Lung (tissue), 16 donors: ENCODE data around the gene LRRC74A. TPM values are rescaled to one million over a fixed set of nuclear protein-coding genes. Genes with fewer than 3 reads are reported as not detected.

ENCODE experiments used
- ATAC-seq: fragments of 200-7000 bp; cut with Tn5 transposase; one replicate; pipeline ENCODE4 v1.9.1; 2020; ENCODE audit warnings: moderate number of reproducible peaks; ENCODE audit not compliant: insufficient read depth, low FRiP score
- DNase-seq, 3 donors: peaks; one replicate each; pipeline ENCODE4 v3.0.0-alpha.2; 2013 to 2017
- H3K27ac ChIP-seq, 2 donors: one replicate each; pipeline ENCODE4 v1.5.1; 2013; ENCODE audit warnings: mild to moderate bottlenecking in 2 of 2, moderate library complexity in 2 of 2, control low read depth in 1 of 2, inconsistent platforms in 1 of 2, low read depth in 1 of 2, low read length in 1 of 2
- H3K27me3 ChIP-seq, 3 donors: one replicate each; pipeline ENCODE4 v1.5.1; 2013; ENCODE audit warnings: low read length in 2 of 3; ENCODE audit not compliant: control insufficient read depth in 3 of 3, insufficient read depth in 3 of 3
- H3K36me3 ChIP-seq, 4 donors: one replicate each; pipeline ENCODE4 v1.5.1; 2013; ENCODE audit warnings: low read length in 4 of 4, mild to moderate bottlenecking in 1 of 4, moderate library complexity in 1 of 4; ENCODE audit not compliant: control insufficient read depth in 4 of 4, insufficient read depth in 4 of 4
- H3K4me1 ChIP-seq, 5 donors: one replicate each; pipeline ENCODE4 v1.5.1; 2013; ENCODE audit warnings: low read length in 5 of 5, mild to moderate bottlenecking in 2 of 5, moderate library complexity in 1 of 5; ENCODE audit not compliant: control insufficient read depth in 5 of 5, insufficient read depth in 5 of 5
- H3K4me3 ChIP-seq: one replicate; pipeline ENCODE4 v1.5.1; 2013; ENCODE audit warnings: mild to moderate bottlenecking, control low read depth, moderate library complexity
- H3K9ac ChIP-seq, 2 donors: one replicate each; pipeline ENCODE4 v1.5.1; 2013; ENCODE audit warnings: low read length in 2 of 2, control low read depth in 1 of 2; ENCODE audit not compliant: insufficient read depth in 1 of 2
- H3K9me3 ChIP-seq, 4 donors: one replicate each; pipeline ENCODE4 v1.5.1; 2013; ENCODE audit warnings: low read length in 3 of 4, mild to moderate bottlenecking in 1 of 4, moderate library complexity in 1 of 4; ENCODE audit not compliant: control insufficient read depth in 4 of 4, insufficient read depth in 3 of 4
- WGBS, 2 donors: extraction: QIAGEN DNeasy Blood & Tissue Kit; methylation state at CpG; one replicate each; pipeline ENCODE4 v1.1.7; 2013; 5-methylcytosine and 5-hydroxymethylcytosine counted together
- long read RNA-seq, 5 donors: transcript quantifications; one replicate each; lab custom pipeline, GENCODE V29; 2026
- polyA plus RNA-seq, 2 donors: library from polyadenylated mRNA; stranded (reverse); fragments of 200-250 nt; gene quantifications; one replicate each; pipeline ENCODE4 v1.2.1, GENCODE V29; 2013
- total RNA-seq, 2 donors: library from RNA; depleted of rRNA in 1 of 2; stranded (reverse); fragments of >200 nt in 1 of 2; gene quantifications; one replicate each; pipeline ENCODE4 v1.2.1, GENCODE V29; 2014 to 2021
- TF ChIP-seq, protein P1 (sequence below): IDR thresholded peaks from 2 replicates; pipeline ENCODE4 v1.5.1; 2012; ENCODE audit warnings: mild to moderate bottlenecking; ENCODE audit errors: control extremely low read depth, extremely low read depth
- donor health status: control.
- donor health status: control.
- donor health status: Bipolar disorder and iron deficiency.
- donor health status: healthy.
- donor health status: DM: yes; HTN: yes; CAD: no.

LRRC74A gene
- total RNA-seq = not detected
- polyA plus RNA-seq = not detected
- long read RNA-seq, donor 1 = 0 reads
- long read RNA-seq, donor 2 = 0 reads
- long read RNA-seq, donor 3 = 0 reads
- long read RNA-seq, donor 4 = 0 reads
- long read RNA-seq, donor 5 = 0 reads

DNA sequence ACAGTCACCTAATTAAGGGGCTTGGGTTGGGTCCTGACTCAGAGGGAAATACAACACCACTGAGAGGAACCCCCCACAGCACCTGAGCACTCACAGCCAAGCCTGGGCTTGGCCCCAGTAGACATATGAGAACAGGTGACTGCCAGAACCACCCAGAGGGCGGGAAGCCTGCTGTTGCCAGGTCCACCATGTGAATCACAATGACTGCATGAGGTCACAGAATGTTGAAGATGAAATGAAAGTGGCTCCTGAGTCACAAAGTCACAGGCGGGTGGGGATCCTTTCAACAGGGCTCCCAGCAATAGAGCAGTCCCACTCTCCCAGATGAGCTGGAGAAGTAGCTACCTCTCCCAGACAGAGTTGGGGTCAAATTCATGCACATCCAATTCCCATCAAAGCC lies at the start of gene LRRC74A:
LRRC74A (plus strand) TSS at position 287 of the 400 bp plus-strand sequence. CDS start 290 bp downstream, outside the sequence.
- TF ChIP-seq, protein P1, sequence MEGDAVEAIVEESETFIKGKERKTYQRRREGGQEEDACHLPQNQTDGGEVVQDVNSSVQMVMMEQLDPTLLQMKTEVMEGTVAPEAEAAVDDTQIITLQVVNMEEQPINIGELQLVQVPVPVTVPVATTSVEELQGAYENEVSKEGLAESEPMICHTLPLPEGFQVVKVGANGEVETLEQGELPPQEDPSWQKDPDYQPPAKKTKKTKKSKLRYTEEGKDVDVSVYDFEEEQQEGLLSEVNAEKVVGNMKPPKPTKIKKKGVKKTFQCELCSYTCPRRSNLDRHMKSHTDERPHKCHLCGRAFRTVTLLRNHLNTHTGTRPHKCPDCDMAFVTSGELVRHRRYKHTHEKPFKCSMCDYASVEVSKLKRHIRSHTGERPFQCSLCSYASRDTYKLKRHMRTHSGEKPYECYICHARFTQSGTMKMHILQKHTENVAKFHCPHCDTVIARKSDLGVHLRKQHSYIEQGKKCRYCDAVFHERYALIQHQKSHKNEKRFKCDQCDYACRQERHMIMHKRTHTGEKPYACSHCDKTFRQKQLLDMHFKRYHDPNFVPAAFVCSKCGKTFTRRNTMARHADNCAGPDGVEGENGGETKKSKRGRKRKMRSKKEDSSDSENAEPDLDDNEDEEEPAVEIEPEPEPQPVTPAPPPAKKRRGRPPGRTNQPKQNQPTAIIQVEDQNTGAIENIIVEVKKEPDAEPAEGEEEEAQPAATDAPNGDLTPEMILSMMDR = no peak
- no peak for DNase-seq
- Histone ChIP-seq H3K27me3 (no peaks in the 10 kb centered on the region), H3K4me1 (no peaks in the 10 kb centered on the region), H3K36me3 (no peaks in the 10 kb centered on the region), H3K9me3 (no peaks in the 10 kb centered on the region), H3K9ac (no peak within 1 kb of the TSS), H3K27ac (no peak within 1 kb of the TSS), H3K4me3 (no peak within 1 kb of the TSS)
- 91 to 96% methylated on average over 2 of the region's 2 CpGs for WGBS, 2 donors
- no peak for ATAC-seq

DNA sequence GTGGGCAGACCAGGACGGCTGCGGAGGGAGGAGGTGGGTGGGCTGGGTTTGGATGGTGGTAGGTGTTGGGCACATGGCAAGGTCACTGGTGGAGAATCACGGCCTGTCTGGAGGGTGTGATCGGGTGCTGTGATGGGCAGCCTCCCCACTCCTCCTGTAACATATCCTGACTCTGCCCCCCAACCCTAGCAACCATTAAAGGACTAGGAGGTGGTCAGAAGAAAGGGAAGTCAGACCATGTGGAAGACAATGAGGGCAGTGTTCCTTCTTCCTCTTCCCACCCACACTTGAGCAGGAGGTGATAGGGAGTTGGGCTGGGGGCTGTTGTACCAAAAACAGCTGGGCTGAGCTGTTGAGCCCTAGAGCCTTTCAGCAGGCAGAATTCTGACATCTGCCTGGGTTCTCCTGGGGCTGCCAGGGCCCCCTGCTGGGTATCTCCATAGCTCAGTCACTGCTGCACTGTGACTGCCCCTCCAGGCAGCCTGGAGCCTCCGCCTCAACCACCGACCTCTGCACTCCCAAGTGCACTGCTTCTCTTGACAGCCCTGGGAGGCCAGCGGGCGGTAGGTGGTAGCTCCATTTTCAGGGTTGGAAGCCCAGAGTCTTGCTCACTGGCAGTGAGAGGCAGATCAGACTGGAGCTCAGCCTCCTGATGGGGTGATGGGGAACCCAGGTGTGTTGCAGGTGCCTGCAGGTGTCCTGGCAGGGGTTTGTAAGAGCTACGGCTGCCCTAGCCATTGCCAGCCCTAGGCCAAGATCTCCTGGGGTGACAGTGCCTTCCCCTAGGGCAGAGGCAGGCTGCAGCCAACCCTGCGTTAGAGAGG lies 49.6 kb upstream of the LRRC74A start:
- Histone ChIP-seq H3K4me3 (no peak overlapping the region), H3K27ac (peak overlapping the region in 1 of 2 donors; percentile 20), H3K9ac (no peak overlapping the region), H3K9me3 (no peaks in the 10 kb centered on the region), H3K36me3 (peaks cover 0 to 11% (median 0%) of the 10 kb centered on the region in 4 donors), H3K27me3 (no peaks in the 10 kb centered on the region), H3K4me1 (peaks cover 0 to 15% (median 6%) of the 10 kb centered on the region in 5 donors)
- TF ChIP-seq, protein P1 = no peak
- 83 to 88% methylated on average over 10 of the region's 10 CpGs for WGBS, 2 donors
- ATAC-seq (no peak), DNase-seq (no peak)

DNA sequence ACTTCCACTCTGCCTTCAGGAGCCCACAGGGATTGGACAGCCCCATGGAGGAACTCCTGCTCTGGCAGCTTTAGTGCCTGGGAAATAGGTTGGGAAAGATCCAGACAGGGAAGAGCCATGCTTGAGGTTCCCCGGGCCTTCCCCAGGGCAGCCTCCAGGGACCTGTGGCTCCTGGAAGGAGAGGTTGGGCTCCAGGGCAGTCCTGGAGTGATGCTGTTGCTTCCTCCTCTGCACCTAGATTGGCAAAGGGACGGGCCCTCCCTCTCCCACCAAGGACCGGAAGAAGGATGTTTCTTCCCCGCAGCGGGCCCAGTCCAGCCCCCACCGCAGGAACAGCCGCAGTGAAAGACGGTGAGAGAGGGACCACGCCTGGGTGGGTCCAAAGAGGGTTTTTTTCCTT lies 48.5 kb upstream of the LRRC74A start:
- no peaks in the 10 kb centered on the region for H3K9me3 ChIP-seq
- DNase-seq (no peak), ATAC-seq (no peak)
- H3K36me3 ChIP-seq = peaks cover 0 to 17% (median 2%) of the 10 kb centered on the region in 4 donors
- no peak overlapping the region for H3K4me3 ChIP-seq
- no peaks in the 10 kb centered on the region for H3K27me3 ChIP-seq
- no peak overlapping the region for H3K9ac ChIP-seq
- H3K4me1 ChIP-seq = peaks cover 0 to 14% (median 2%) of the 10 kb centered on the region in 5 donors
- TF ChIP-seq, protein P1 = no peak
- peak overlapping the region in 1 of 2 donors; percentile 4 for H3K27ac ChIP-seq
- WGBS, 2 donors = 57 to 75% methylated on average over 9 of the region's 9 CpGs
